Duodenal mucosa (tissue), 2 donors: ENCODE measurements around the gene FAM151B.
"Not testable (repeated sequence)": the region's sequence is repeated elsewhere in the genome, so short reads cannot be mapped to it uniquely, and the experiment has no call there.

Experiments used
- H3K27ac ChIP-seq: one replicate; pipeline ENCODE4 v1.7.0; 2013; ENCODE audit warnings: low read depth, low read length
- H3K27me3 ChIP-seq, 2 donors: one replicate each; pipeline ENCODE4 v1.7.0; 2013; ENCODE audit warnings: low read length in 2 of 2, control low read depth in 1 of 2; ENCODE audit not compliant: insufficient read depth in 2 of 2, control insufficient read depth in 1 of 2
- H3K36me3 ChIP-seq, 2 donors: one replicate each; pipeline ENCODE4 v1.7.0; 2013; ENCODE audit warnings: low read length in 2 of 2, control low read depth in 1 of 2; ENCODE audit not compliant: insufficient read depth in 2 of 2, control insufficient read depth in 1 of 2
- H3K4me1 ChIP-seq, 2 donors: one replicate each; pipeline ENCODE4 v1.7.0; 2013; ENCODE audit warnings: low read length in 2 of 2, control low read depth in 1 of 2; ENCODE audit not compliant: insufficient read depth in 2 of 2, control insufficient read depth in 1 of 2
- H3K4me3 ChIP-seq, 2 donors: one replicate each; pipeline ENCODE4 v1.7.0; 2013; ENCODE audit warnings: low read length in 2 of 2, low read depth in 1 of 2
- H3K9ac ChIP-seq, 2 donors: one replicate each; pipeline ENCODE4 v1.7.0; 2013; ENCODE audit warnings: low read length in 2 of 2, low read depth in 1 of 2
- H3K9me3 ChIP-seq, 2 donors: one replicate each; pipeline ENCODE4 v1.7.0; 2013; ENCODE audit warnings: low read length in 2 of 2, control low read depth in 1 of 2; ENCODE audit not compliant: control insufficient read depth in 1 of 2

FAM151B gene

GRCh38 chr5:80479713-80480112 is 8.2 kb upstream of the FAM151B start:
- H3K27ac ChIP-seq, result no peak overlapping the region
- no peaks in the 10 kb centered on the region for H3K27me3 ChIP-seq
- H3K9ac ChIP-seq, result no peak overlapping the region
- peaks cover 0 to 4% of the 10 kb centered on the region in 2 donors for H3K9me3 ChIP-seq
- H3K4me3 ChIP-seq, result no peak overlapping the region
- H3K36me3 ChIP-seq, result peaks cover 8 to 12% of the 10 kb centered on the region in 2 donors
- H3K4me1 ChIP-seq, result no peaks in the 10 kb centered on the region

DNA sequence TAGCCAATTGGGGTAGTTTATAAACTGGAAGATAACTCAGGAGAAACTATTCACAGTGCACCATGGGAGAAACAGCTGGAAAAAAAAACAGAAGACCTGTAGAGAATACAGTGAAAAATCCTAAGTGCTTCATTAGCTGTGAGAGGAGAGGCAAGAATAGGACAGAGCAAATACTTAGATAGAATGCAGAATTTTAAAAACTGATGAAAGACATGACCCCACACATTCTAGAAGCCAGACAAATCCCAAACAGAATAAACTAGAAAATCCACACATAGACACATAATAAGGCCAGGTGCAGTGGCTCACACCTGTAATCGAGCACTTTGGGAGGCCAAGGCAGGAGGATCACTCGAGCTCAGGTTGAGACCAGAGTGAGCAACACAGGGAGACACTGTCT is 7.5 kb upstream of the FAM151B start:
- Histone ChIP-seq H3K4me1 (no peaks in the 10 kb centered on the region), H3K27ac (no peak overlapping the region), H3K9me3 (peaks cover 0 to 4% of the 10 kb centered on the region in 2 donors), H3K9ac (no peak overlapping the region), H3K4me3 (no peak overlapping the region), H3K27me3 (no peaks in the 10 kb centered on the region), H3K36me3 (peaks cover 1 to 5% of the 10 kb centered on the region in 2 donors)

GRCh38 chr5:80481019-80481893 is 6.6 kb upstream of the FAM151B start:
- Histone ChIP-seq H3K27me3 (no peaks in the 10 kb centered on the region), H3K4me1 (no peaks in the 10 kb centered on the region), H3K9ac (no peak overlapping the region), H3K36me3 (peaks cover 0 to 4% of the 10 kb centered on the region in 2 donors), H3K4me3 (no peak overlapping the region), H3K27ac (no peak overlapping the region), H3K9me3 (peaks cover 0 to 4% of the 10 kb centered on the region in 2 donors)

GRCh38 chr5:80482578-80482977 is 5.3 kb upstream of the FAM151B start:
- no peak overlapping the region for H3K27ac ChIP-seq
- H3K4me1 ChIP-seq, result peaks cover 0 to 3% of the 10 kb centered on the region in 2 donors
- H3K4me3 ChIP-seq, result no peak overlapping the region
- no peak overlapping the region for H3K9ac ChIP-seq
- peaks cover 0 to 4% of the 10 kb centered on the region in 2 donors for H3K9me3 ChIP-seq
- H3K36me3 ChIP-seq, result peaks cover 0 to 4% of the 10 kb centered on the region in 2 donors
- H3K27me3 ChIP-seq, result no peaks in the 10 kb centered on the region

GRCh38 chr5:80483636-80484232 is 4.2 kb upstream of the FAM151B start:
- Histone ChIP-seq H3K27me3 (no peaks in the 10 kb centered on the region), H3K27ac (no peak overlapping the region), H3K4me3 (no peak overlapping the region), H3K9ac (no peak overlapping the region), H3K36me3 (peaks cover 0 to 4% of the 10 kb centered on the region in 2 donors), H3K9me3 (peaks cover 0 to 4% of the 10 kb centered on the region in 2 donors), H3K4me1 (peaks cover 0 to 7% of the 10 kb centered on the region in 2 donors)

- H3K27ac ChIP-seq, result no peak overlapping the region
- peaks cover 0 to 7% of the 10 kb centered on the region in 2 donors for H3K4me1 ChIP-seq
- H3K9me3 ChIP-seq, result peaks cover 0 to 4% of the 10 kb centered on the region in 2 donors
- peak overlapping the region; percentile 83 to 89 for H3K4me3 ChIP-seq
- peak overlapping the region; percentile 63 to 80 for H3K9ac ChIP-seq
- peaks cover 0 to 4% of the 10 kb centered on the region in 2 donors for H3K36me3 ChIP-seq
- no peaks in the 10 kb centered on the region for H3K27me3 ChIP-seq
Measured at GRCh38 chr5:80487444-80487828, 464 bp upstream of the FAM151B start.

DNA sequence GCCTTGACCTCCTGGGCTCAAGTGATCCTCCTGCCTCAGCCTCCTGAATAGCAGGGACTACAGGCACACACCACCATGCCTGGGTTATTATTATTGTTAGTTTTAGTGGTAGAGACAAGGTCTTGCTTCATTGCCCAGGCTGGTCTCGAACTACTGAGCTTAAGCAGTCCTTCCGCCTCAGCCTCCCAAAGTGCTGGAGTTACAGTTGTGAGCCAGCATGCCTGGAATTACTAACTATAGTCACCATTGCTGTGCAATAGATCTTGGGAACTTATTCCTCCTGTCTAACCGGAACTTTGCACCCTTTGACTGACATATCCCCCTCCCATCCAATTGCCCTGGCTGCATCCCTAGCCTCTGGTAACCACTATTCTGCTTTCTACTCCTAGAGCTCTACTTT is 3.4 kb downstream of the FAM151B start:
- Histone ChIP-seq H3K36me3 (no peaks in the 10 kb centered on the region), H3K9me3 (no peaks in the 10 kb centered on the region), H3K27me3 (no peaks in the 10 kb centered on the region), H3K4me3 (no peak overlapping the region), H3K27ac (no peak overlapping the region), H3K4me1 (peaks cover 0 to 7% of the 10 kb centered on the region in 2 donors), H3K9ac (no peak overlapping the region)

DNA sequence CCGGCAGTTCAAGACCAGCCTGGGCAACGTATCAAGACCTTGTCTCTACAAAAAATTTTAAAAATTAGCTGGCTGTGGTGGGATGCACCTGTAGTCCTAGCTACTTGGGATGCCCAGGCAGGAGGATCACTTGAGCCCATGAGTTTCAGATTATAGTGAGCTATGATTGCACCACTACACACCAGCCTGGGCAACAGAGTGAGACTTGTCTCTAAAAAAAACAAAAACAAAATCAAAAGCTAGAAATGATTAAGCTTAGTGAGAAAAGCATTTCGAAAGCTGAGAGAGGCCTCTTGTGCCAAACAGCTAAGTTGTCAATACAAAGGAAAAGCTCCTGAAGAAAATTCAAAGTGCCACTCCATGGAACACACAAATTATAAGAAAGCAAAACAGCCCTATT is 4.8 kb downstream of the FAM151B start:
- H3K36me3 ChIP-seq, result no peaks in the 10 kb centered on the region
- H3K9me3 ChIP-seq, result no peaks in the 10 kb centered on the region
- peaks cover 0 to 2% of the 10 kb centered on the region in 2 donors for H3K4me1 ChIP-seq
- H3K27ac ChIP-seq, result no peak overlapping the region
- H3K4me3 ChIP-seq, result no peak overlapping the region
- no peaks in the 10 kb centered on the region for H3K27me3 ChIP-seq
- no peak overlapping the region for H3K9ac ChIP-seq

GRCh38 chr5:80493443-80493842 is 5.5 kb downstream of the FAM151B start:
- H3K27me3 ChIP-seq, H3K27ac ChIP-seq, H3K4me1 ChIP-seq, H3K9me3 ChIP-seq, H3K36me3 ChIP-seq, H3K4me3 ChIP-seq, H3K9ac ChIP-seq: not testable (repeated sequence)

DNA sequence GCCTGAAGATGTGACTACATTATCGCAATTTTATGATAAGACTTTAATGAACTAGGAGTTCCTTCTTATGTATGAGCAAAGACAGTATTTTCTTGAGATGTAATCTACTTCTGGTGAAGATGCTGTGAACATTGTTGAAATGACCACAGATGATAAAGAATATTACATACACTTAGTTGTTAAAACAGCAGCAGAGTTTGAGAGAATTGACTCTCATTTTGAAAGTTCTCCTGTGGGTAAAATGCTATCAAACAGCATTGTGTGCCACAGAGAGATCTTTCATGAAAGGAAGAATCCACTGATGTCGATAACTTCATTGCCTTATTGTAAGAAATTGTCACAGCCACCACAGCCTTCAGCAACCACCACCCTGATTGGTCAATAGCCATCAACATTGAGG is 8.0 kb downstream of the FAM151B start:
- no peak overlapping the region for H3K27ac ChIP-seq
- no peaks in the 10 kb centered on the region for H3K4me1 ChIP-seq
- H3K9ac ChIP-seq, result no peak overlapping the region
- no peaks in the 10 kb centered on the region for H3K9me3 ChIP-seq
- H3K27me3 ChIP-seq, result no peaks in the 10 kb centered on the region
- no peaks in the 10 kb centered on the region for H3K36me3 ChIP-seq
- no peak overlapping the region for H3K4me3 ChIP-seq
